Fibroblast of mammary gland (primary cell): ENCODE measurements around the gene MAU2.

ENCODE experiments used
- DNase-seq: peaks from one replicate; pipeline ENCODE4 v3.0.0-alpha.2; 2010; ENCODE audit warnings: low read depth
- H3K4me3 ChIP-seq: 2 replicates; pipeline ENCODE4 v1.5.1; 2011; ENCODE audit warnings: low read depth, mild to moderate bottlenecking, low read length, moderate library complexity; ENCODE audit not compliant: control insufficient read depth
- CTCF ChIP-seq: conservative IDR thresholded peaks from 2 replicates; pipeline ENCODE4 v1.5.1; 2011; ENCODE audit warnings: low read depth, low read length, inconsistent platforms; ENCODE audit not compliant: control insufficient read depth, insufficient read depth

The MAU2 gene

GRCh38 chr19:19320361-19321140 is at the start of gene MAU2, which contains the start of gene SUGP1:
Gene MAU2 (plus strand): TSS chr19:19320829. CDS start chr19:19320860, 31 bp downstream.
Gene SUGP1 (minus strand): TSS chr19:19320509. CDS start chr19:19320496, 13 bp downstream.
- TF ChIP-seq CTCF: no peak
- DNase-seq: peak; percentile 87
- peak within 1 kb of the TSS; percentile 91 for H3K4me3 ChIP-seq

DNA sequence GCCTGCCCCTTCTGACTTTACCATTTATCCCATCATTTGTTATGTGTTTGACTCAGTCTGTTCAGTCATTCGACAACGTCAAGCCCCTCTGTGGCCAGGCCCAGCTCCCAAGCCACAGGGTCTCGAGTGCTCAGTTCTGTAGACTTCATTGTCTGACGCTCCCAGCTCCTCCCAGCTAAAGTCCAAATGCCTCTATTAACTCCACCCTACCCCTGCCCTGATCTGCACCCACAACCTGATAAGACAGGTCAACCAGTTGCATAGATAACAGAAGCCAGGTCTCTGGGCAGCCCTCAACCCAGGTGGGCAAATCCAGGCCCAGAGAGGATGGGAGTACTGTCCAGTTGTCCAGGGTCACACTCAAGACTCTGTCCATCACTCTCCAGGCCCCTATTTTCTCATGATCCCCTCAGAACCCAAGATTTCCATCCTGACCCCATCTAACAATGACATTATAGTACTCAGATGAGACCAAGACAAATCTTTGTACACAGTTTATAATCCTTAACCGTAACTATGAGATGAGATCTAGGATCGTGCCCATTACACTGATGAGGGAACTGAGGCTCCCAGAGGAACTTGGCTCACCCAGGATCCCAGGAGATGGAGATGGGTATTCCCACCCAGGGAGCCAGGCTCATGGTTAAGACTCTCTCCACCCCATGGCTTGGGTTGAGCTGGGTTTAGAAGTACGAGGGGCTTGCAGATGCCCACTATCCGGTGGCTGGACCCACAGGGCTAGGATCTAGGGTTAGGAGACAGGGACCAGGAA is 48.6 kb upstream of the MAU2 start:
- TF ChIP-seq CTCF: no peak
- DNase-seq: no peak
- H3K4me3 ChIP-seq: no peak overlapping the region

GRCh38 chr19:19274146-19274545 is 46.5 kb upstream of the MAU2 start:
- no peak for DNase-seq
- no peak for TF ChIP-seq CTCF
- no peak overlapping the region for H3K4me3 ChIP-seq

GRCh38 chr19:19274716-19275565 is 45.7 kb upstream of the MAU2 start:
- no peak for DNase-seq
- H3K4me3 ChIP-seq: no peak overlapping the region
- no peak for TF ChIP-seq CTCF

DNA sequence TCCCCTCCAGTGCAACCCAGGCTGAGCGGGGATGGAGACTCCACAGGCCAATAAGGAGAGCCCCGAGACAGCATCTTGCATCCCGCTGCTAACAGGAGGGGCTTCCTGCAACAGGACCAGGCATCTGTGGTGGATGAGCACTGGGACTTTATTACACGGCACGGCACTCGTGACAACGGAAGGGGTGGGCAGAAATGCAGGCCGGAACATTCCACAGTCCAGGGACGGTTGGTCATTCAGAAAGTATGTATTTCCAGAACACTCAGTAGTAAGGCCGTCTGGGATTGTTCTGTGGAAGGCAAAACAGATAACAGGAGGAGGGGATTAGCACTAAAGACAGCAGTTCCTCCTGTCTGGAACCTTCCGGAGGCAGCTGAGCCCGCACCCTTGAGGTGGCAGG is 44.2 kb upstream of the MAU2 start:
- H3K4me3 ChIP-seq: no peak overlapping the region
- no peak for DNase-seq
- no peak for TF ChIP-seq CTCF

GRCh38 chr19:19276851-19277250 is 43.8 kb upstream of the MAU2 start:
- no peak for TF ChIP-seq CTCF
- no peak for DNase-seq
- H3K4me3 ChIP-seq: no peak overlapping the region
